K562 (cell line): Measurements from ENCODE around the gene CWC22. TPM values are rescaled to one million over a fixed set of nuclear protein-coding genes. Genes with fewer than 3 reads are reported as not detected.

Experiments used
- ATAC-seq: fragments of 200-7000 bp; cut with Tn5 transposase; 3 replicates; pipeline ENCODE4 v1.9.1; 2020; ENCODE audit warnings: moderate library complexity
- BruUV-seq: library from RNA; stranded (reverse); fragments of 400-500 nt; replicated peaks from 2 replicates; lab custom pipeline; 2021; lab: Mats Ljungman, UMichigan
- CTCF ChIA-PET: fragments of 300-600 bp; formaldehyde crosslinking; extraction: SDS; loops from one replicate; lab custom pipeline; 2021; ENCODE audit warnings: low intra/inter-chr PET ratio; lab: Yijun Ruan, JAX
- POLR2A ChIA-PET: fragments of 300-600, 350-650 bp; sonication (Branson Sonifier 250); formaldehyde crosslinking; extraction: SDS; loops from one replicate; lab custom pipeline; 2021; ENCODE audit warnings: antibody characterized with exemption, inconsistent platforms; lab: Yijun Ruan, JAX
- DNase-seq, 4 experiments: peaks; one replicate each; pipeline versions ENCODE4 v3.0.0 to v3.0.0-alpha.2; 2011 to 2018; ENCODE audit warnings: low spot score in 3 of 4, mixed read lengths in 3 of 4; ENCODE audit errors: extremely low read depth in 1 of 4
- FAIRE-seq: peaks from 2 replicates; lab custom pipeline; 2011; peaks lifted over from hg19 to GRCh38; lab: Jason Lieb, UNC
- H2AFZ ChIP-seq: 2 replicates; pipeline ENCODE4 v1.6.0; 2011; ENCODE audit warnings: low read depth, low read length, control low read depth, inconsistent platforms
- H3K27ac ChIP-seq: fragments of 200-600 bp; 3 replicates; pipeline ENCODE4 v1.8.0; 2011; ENCODE audit warnings: low read depth, mild to moderate bottlenecking, control low read depth, inconsistent platforms, low read length, moderate library complexity, mixed read lengths; ENCODE audit errors: extremely low read depth
- H3K27me3 ChIP-seq, 2 experiments: fragments of 300-600 bp in 1 of 2; 2 replicates in 1 of 2; 3 replicates in 1 of 2; pipeline versions ENCODE4 v1.6.0 to v1.8.0; 2011; ENCODE audit warnings: inconsistent platforms in 2 of 2, low read length in 2 of 2, mild to moderate bottlenecking in 1 of 2, mixed read lengths in 1 of 2, moderate library complexity in 1 of 2; ENCODE audit not compliant: control insufficient read depth in 2 of 2, insufficient read depth in 2 of 2
- H3K36me3 ChIP-seq: fragments of 300-600 bp; 3 replicates; pipeline ENCODE4 v1.8.0; 2011; ENCODE audit warnings: mild to moderate bottlenecking, low read length, inconsistent platforms; ENCODE audit not compliant: control insufficient read depth, insufficient read depth
- H3K4me1 ChIP-seq, 2 experiments: fragments of 200-600 bp in 1 of 2; replicated peaks in 1 of 2; 2 replicates in 1 of 2; 3 replicates in 1 of 2; pipeline versions ENCODE4 v1.5.1 to v1.8.0; 2011; ENCODE audit warnings: inconsistent platforms in 2 of 2, low read length in 2 of 2, mild to moderate bottlenecking in 1 of 2, mixed read lengths in 1 of 2, moderate library complexity in 1 of 2; ENCODE audit not compliant: control insufficient read depth in 2 of 2, insufficient read depth in 2 of 2
- H3K4me2 ChIP-seq: 2 replicates; pipeline ENCODE4 v1.6.1; 2011; ENCODE audit warnings: low read length, control low read depth, inconsistent platforms, mixed read lengths; ENCODE audit not compliant: insufficient read depth
- H3K4me3 ChIP-seq: fragments of 200-600 bp; sonication (generic), shearing (Covaris generic); 2 replicates; pipeline ENCODE4 v1.5.1; 2016; ENCODE audit warnings: control low read depth, inconsistent platforms
- H3K79me2 ChIP-seq: fragments of 200-600 bp; 3 replicates; pipeline ENCODE4 v1.8.0; 2011; ENCODE audit warnings: low read length, inconsistent platforms; ENCODE audit not compliant: control insufficient read depth, insufficient read depth
- H3K9ac ChIP-seq, 2 experiments: 2 replicates each; pipeline versions ENCODE4 v1.6.0 to v1.6.1; 2011; ENCODE audit warnings: low read depth in 2 of 2, low read length in 2 of 2, control low read depth in 1 of 2, inconsistent platforms in 1 of 2, mild to moderate bottlenecking in 1 of 2, mixed read lengths in 1 of 2; ENCODE audit not compliant: insufficient read depth in 1 of 2
- H3K9me1 ChIP-seq: one replicate; pipeline ENCODE4 v1.6.0; 2011; ENCODE audit warnings: inconsistent platforms, mild to moderate bottlenecking, low read length, moderate library complexity; ENCODE audit not compliant: control insufficient read depth, insufficient read depth
- H3K9me3 ChIP-seq: replicated peaks from 2 replicates; pipeline ENCODE4 v1.5.1; 2011; ENCODE audit warnings: low read depth, low read length, inconsistent platforms; ENCODE audit not compliant: control insufficient read depth, insufficient read depth
- H4K20me1 ChIP-seq: replicated peaks from 2 replicates; pipeline ENCODE4 v1.6.1; 2011; ENCODE audit warnings: low read length, inconsistent platforms, mixed read lengths; ENCODE audit not compliant: control insufficient read depth, insufficient read depth
- ATF3 ChIP-seq, 2 experiments: fragments of 450-650 bp in 1 of 2; sonication (generic) in 1 of 2; formaldehyde crosslinking in 1 of 2; IDR thresholded peaks in 1 of 2; conservative IDR thresholded peaks in 1 of 2; 2 replicates each; pipeline versions ENCODE4 v1.6.1 to v1.8.1; 2016 to 2023; ENCODE audit warnings: mild to moderate bottlenecking in 2 of 2, moderate library complexity in 2 of 2, inconsistent platforms in 1 of 2, missing genetic modification reagents in 1 of 2
- CGGBP1 ChIP-seq: fragments of 250-450 bp; sonication (Bioruptor Pico); IDR thresholded peaks from 2 replicates; pipeline ENCODE4 v1.9.0; 2021; ENCODE audit warnings: mild to moderate bottlenecking
- HES1 ChIP-seq: fragments of 450-650 bp; IDR thresholded peaks from 2 replicates; pipeline ENCODE4 v1.6.1; 2016; ENCODE audit warnings: low read depth, mild to moderate bottlenecking, moderate library complexity
- RUNX1 ChIP-seq: sonication (generic); IDR thresholded peaks from 2 replicates; pipeline ENCODE4 v1.6.1; 2016; ENCODE audit warnings: antibody characterized with exemption, low read depth
- SRSF3 ChIP-seq: fragments of 200-400 bp; formaldehyde crosslinking; IDR thresholded peaks from 2 replicates; pipeline ENCODE4 v1.6.1; 2016; ENCODE audit warnings: mild to moderate bottlenecking, low read length, moderate library complexity; ENCODE audit not compliant: insufficient read depth
- U2AF1 ChIP-seq: fragments of 200-400 bp; formaldehyde crosslinking; optimal IDR thresholded peaks from 2 replicates; pipeline ENCODE3; 2017; ENCODE audit warnings: mild to moderate bottlenecking, low read depth, low read length, moderate library complexity
- ZNF644 ChIP-seq: fragments of 200-800 bp; sonication (Bioruptor generic); IDR thresholded peaks from 2 replicates; pipeline ENCODE4 v1.6.1; 2016; ENCODE audit warnings: low read depth, missing genetic modification characterization, missing compliant biosample characterization
- WGBS: fragments of 100-300 bp; shearing (Covaris generic); methylation state at CpG from one replicate; pipeline ENCODE4 v1.1.6; 2016; ENCODE audit warnings: low coverage, mixed read lengths; ENCODE audit not compliant: insufficient coverage; ENCODE audit errors: missing lambda C conversion rate; 5-methylcytosine and 5-hydroxymethylcytosine counted together
- in situ Hi-C: fragments of 300-500 bp; cut with MboI; formaldehyde crosslinking; loops from 4 replicates; pipeline ENCODE4 v1.15.0; 2018; ENCODE audit warnings: inconsistent platforms, mixed read lengths
- intact Hi-C: fragments of 100-400 bp; cut with micrococcal nuclease; formaldehyde crosslinking; loops from 2 replicates; pipeline ENCODE4 v1.14.2; 2022
- polyA plus RNA-seq, 8 experiments: library from polyadenylated mRNA; depleted of rRNA in 4 of 8; stranded (reverse) in 5 of 8; unstranded in 3 of 8; fragments of >200 nt; fragmentation: Nextera tagmentation in 2 of 8; fragmentation: Illumina TruSeq in 1 of 8; extraction: Ambion mirVana in 2 of 8; extraction: Trizol in 1 of 8; gene quantifications; 2 replicates each; pipeline versions ENCODE4 v1.2.1 to v1.2.3, GENCODE V29; 2011 to 2014; ENCODE audit warnings: inconsistent platforms in 1 of 8, missing spikeins in 1 of 8
- total RNA-seq, 7 experiments: library from RNA; depleted of rRNA in 6 of 7; stranded (reverse); fragments of >200 nt in 6 of 7; fragmentation: Illumina TruSeq in 2 of 7; extraction: Trizol in 2 of 7; gene quantifications; 2 replicates each; pipeline versions ENCODE4 v1.2.1 to v1.2.3, GENCODE V29; 2011 to 2021; ENCODE audit warnings: low replicate concordance in 1 of 7
- TF ChIP-seq, protein P1 (sequence below): fragments of 450-650 bp; IDR thresholded peaks from 2 replicates; pipeline ENCODE4 v1.7.0; 2016; ENCODE audit warnings: borderline replicate concordance

The CWC22 gene
- total and polyA plus RNA-seq, 9 of the 15 experiments (the other 6 are each of a cell fraction or from before 2014, with no cell fraction given), result 14.5 to 54.2 (median 36.7) TPM

DNA sequence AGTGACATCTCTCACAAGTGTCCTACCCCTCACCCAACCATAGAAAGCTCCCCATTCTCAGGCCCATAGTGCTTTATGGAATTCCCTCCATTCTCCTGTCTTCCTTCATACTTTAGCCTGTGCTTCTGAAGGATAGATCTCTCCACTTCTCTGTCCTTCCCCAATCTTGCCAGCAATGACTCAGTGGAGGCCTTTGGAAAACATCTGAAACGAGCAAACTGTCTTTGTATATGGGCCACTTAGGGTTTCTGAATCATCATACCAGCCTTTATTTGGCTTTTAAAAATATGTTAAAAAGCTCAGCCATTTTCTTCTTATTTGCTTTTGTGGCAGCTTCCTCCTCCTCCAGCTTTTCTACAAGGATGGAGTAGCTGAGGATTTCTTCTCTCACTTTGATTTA lies 80.1 kb downstream of the CWC22 start:
- Histone ChIP-seq H3K4me2 (no peak overlapping the region), H3K9me3 (no peaks in the 10 kb centered on the region; the same call in 1 of the 2 replicates), H2AFZ (no peak overlapping the region), H3K36me3 (no peaks in the 10 kb centered on the region), H3K9ac (no peak overlapping the region), H4K20me1 (no peaks in the 10 kb centered on the region), H3K79me2 (no peaks in the 10 kb centered on the region), H3K4me1 (no peaks in the 10 kb centered on the region), H3K4me3 (no peak overlapping the region), H3K27ac (no peak overlapping the region), H3K9me1 (no peaks in the 10 kb centered on the region), H3K27me3 (no peaks in the 10 kb centered on the region)
- ATAC-seq (no peak), DNase-seq (no peak), FAIRE-seq (no peak)
- no TSS peak for BruUV-seq
- CTCF ChIA-PET, result no interaction called here
- in situ Hi-C loops (no loop called here), intact Hi-C loops (no loop called here)
- TF ChIP-seq, protein P1, sequence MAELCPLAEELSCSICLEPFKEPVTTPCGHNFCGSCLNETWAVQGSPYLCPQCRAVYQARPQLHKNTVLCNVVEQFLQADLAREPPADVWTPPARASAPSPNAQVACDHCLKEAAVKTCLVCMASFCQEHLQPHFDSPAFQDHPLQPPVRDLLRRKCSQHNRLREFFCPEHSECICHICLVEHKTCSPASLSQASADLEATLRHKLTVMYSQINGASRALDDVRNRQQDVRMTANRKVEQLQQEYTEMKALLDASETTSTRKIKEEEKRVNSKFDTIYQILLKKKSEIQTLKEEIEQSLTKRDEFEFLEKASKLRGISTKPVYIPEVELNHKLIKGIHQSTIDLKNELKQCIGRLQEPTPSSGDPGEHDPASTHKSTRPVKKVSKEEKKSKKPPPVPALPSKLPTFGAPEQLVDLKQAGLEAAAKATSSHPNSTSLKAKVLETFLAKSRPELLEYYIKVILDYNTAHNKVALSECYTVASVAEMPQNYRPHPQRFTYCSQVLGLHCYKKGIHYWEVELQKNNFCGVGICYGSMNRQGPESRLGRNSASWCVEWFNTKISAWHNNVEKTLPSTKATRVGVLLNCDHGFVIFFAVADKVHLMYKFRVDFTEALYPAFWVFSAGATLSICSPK, result no peak
- no peak for TF ChIP-seq RUNX1
- no peak for TF ChIP-seq SRSF3
- TF ChIP-seq CGGBP1, result no peak
- no peak for TF ChIP-seq ATF3 (IDR thresholded peaks at IDR 0.05)
- TF ChIP-seq ATF3 (CRISPR knock-in tag; conservative IDR thresholded peaks at IDR 0.05), result no peak
- no peak for TF ChIP-seq ZNF644
- TF ChIP-seq HES1, result no peak
- TF ChIP-seq U2AF1, result no peak
- WGBS, result 0% methylated on average over 1 of the region's 1 CpG
- POLR2A ChIA-PET, result interaction anchor here (0.7 kb wide), 1 partner anchor 1855 kb away, joined by 3 read pairs; the partner anchor contains the start of gene PDE11A
